Sigmoid colon (tissue), 7 donors: ENCODE measurements around the gene ANKMY1. TPM values are rescaled to one million over a fixed set of nuclear protein-coding genes. Genes with fewer than 3 reads are reported as not detected.

Experiments
- DNase-seq: peaks from one replicate; pipeline ENCODE4 v3.0.0-alpha.2; 2019
- H3K27ac ChIP-seq, 4 donors: fragments of 200-600 bp; sonication (generic); one replicate each; pipeline ENCODE4 v1.5.1; 2016 to 2019; ENCODE audit warnings: mild to moderate bottlenecking in 1 of 4
- H3K27me3 ChIP-seq, 3 donors: fragments of 200-600 bp; sonication (generic); one replicate each; pipeline ENCODE4 v1.5.1; 2019; ENCODE audit warnings: mild to moderate bottlenecking in 1 of 3
- H3K36me3 ChIP-seq, 4 donors: fragments of 200-600 bp; sonication (generic); one replicate each; pipeline ENCODE4 v1.5.1; 2016 to 2019
- H3K4me1 ChIP-seq, 4 donors: fragments of 200-600 bp; sonication (generic); one replicate each; pipeline ENCODE4 v1.5.1; 2017 to 2019
- H3K4me3 ChIP-seq, 4 donors: fragments of 200-600 bp; sonication (generic); one replicate each; pipeline ENCODE4 v1.5.1; 2017 to 2019; ENCODE audit warnings: mild to moderate bottlenecking in 2 of 4, moderate library complexity in 1 of 4
- H3K9me3 ChIP-seq, 4 donors: fragments of 200-600 bp in 3 of 4; sonication (generic) in 3 of 4; one replicate each; pipeline versions ENCODE4 v1.5.1 to v1.6.1; 2013 to 2019
- CTCF ChIP-seq, 4 experiments: fragments of 450-650 bp in 3 of 4; fragments of 200-600 bp in 1 of 4; IDR thresholded peaks; one replicate each; pipeline ENCODE4 v1.5.1; 2016 to 2019; ENCODE audit warnings: antibody characterized with exemption in 4 of 4, mild to moderate bottlenecking in 3 of 4, moderate library complexity in 2 of 4
- EP300 ChIP-seq, 4 donors: sonication (generic); formaldehyde crosslinking; IDR thresholded peaks; one replicate each; pipeline ENCODE4 v1.6.1; 2017; ENCODE audit warnings: antibody characterized with exemption in 4 of 4
- POLR2A ChIP-seq, 2 donors: fragments of 450-650 bp; IDR thresholded peaks; one replicate each; pipeline ENCODE4 v1.6.1; 2016; ENCODE audit warnings: antibody characterized with exemption in 2 of 2, mild to moderate bottlenecking in 2 of 2, moderate library complexity in 2 of 2
- POLR2AphosphoS5 ChIP-seq, 4 donors: sonication (generic); formaldehyde crosslinking; IDR thresholded peaks; one replicate each; pipeline ENCODE4 v1.6.1; 2017; ENCODE audit warnings: antibody characterized with exemption in 4 of 4
- WGBS, 2 donors: extraction: QIAGEN DNeasy Blood & Tissue Kit; methylation state at CpG; one replicate each; pipeline ENCODE4 v1.1.7; 2013; 5-methylcytosine and 5-hydroxymethylcytosine counted together
- intact Hi-C: fragments of 100-400 bp; cut with DNase I; formaldehyde crosslinking; loops from one replicate; pipeline ENCODE4 v1.15.1; 2023
- polyA plus RNA-seq, 3 donors: library from polyadenylated mRNA; stranded (reverse); fragments of 200-250 nt; gene quantifications; one replicate each; pipeline ENCODE4 v1.2.3, GENCODE V29; 2013
- total RNA-seq, 4 donors: library from RNA; depleted of rRNA; stranded (reverse); fragments of >200 nt; gene quantifications; one replicate each; pipeline ENCODE4 v1.1.0, GENCODE V29; 2016
- donor health status: healthy with polysubstance abuse.
- donor health status: Bipolar disorder and iron deficiency.
- donor health status: healthy.

Gene ANKMY1
- total and polyA plus RNA-seq, 7 donors, result 3.6 to 14.0 (median 8.9) TPM

DNA sequence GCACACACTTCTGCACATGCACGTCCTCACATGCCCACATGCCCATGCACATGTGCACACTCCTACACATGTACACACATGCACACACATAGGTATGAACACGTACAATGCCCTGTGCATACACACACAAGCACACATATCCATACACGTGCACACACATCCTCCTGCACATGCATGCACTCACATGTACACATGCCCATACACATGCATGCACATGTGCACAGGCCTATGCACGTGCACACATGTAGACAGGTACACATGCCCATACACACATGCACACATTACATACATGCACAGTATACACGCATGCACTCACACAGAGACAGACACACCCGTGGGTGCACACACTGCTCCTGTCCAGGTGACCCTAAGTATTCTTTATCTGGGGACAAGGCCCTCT, 88.0 kb downstream of the ANKMY1 start:
- 94% methylated on average over 6 of the region's 6 CpGs for WGBS, 2 donors
- Histone ChIP-seq H3K9me3 (no peaks in the 10 kb centered on the region), H3K4me3 (no peak overlapping the region), H3K36me3 (peaks cover 0 to 16% (median 7%) of the 10 kb centered on the region in 4 donors), H3K4me1 (no peaks in the 10 kb centered on the region), H3K27ac (no peak overlapping the region), H3K27me3 (no peaks in the 10 kb centered on the region)
- DNase-seq, result no peak
- intact Hi-C loops, result no loop called here
- TF ChIP-seq EP300 (IDR thresholded peaks at IDR 0.05) (no peak), POLR2A (IDR thresholded peaks at IDR 0.05) (no peak), POLR2AphosphoS5 (IDR thresholded peaks at IDR 0.05) (peak in 1 of 4 donors; percentile 29)

DNA sequence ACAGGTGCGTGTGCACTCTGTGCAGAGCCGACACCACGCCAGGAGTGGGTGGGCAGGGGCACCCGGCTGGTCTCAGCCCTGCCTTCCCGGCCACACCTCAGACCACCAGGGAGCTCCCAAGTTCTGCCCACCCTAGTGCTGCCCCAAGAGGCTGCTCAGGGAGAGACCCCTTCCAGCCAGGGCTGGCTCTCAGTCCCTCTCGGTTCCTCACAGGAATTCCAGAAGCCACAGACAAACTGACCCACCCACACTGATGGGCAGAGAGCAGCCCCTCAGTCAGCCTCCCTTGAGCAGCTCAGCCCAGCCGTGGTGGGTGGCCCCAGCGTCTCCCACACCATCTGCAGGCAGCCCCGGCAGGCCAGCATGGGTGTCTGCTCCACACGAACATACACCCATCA, 88.5 kb downstream of the ANKMY1 start:
- peak; percentile 55 for DNase-seq
- H3K4me1 ChIP-seq, result no peaks in the 10 kb centered on the region
- H3K9me3 ChIP-seq, result no peaks in the 10 kb centered on the region
- H3K36me3 ChIP-seq, result peaks cover 0 to 20% (median 9%) of the 10 kb centered on the region in 4 donors
- 72 to 75% methylated on average over 10 of the region's 10 CpGs for WGBS, 2 donors
- H3K27ac ChIP-seq, result no peak overlapping the region
- TF ChIP-seq CTCF (IDR thresholded peaks at IDR 0.05), result no peak
- no peak for TF ChIP-seq EP300 (IDR thresholded peaks at IDR 0.05)
- TF ChIP-seq POLR2AphosphoS5 (IDR thresholded peaks at IDR 0.05), result no peak
- TF ChIP-seq POLR2A (IDR thresholded peaks at IDR 0.05), result no peak
- intact Hi-C loops, result no loop called here
- H3K4me3 ChIP-seq, result no peak overlapping the region
- no peaks in the 10 kb centered on the region for H3K27me3 ChIP-seq

- Histone ChIP-seq H3K4me3 (no peak overlapping the region), H3K36me3 (peaks cover 0 to 27% (median 12%) of the 10 kb centered on the region in 4 donors), H3K27ac (no peak overlapping the region), H3K9me3 (no peaks in the 10 kb centered on the region), H3K27me3 (no peaks in the 10 kb centered on the region), H3K4me1 (no peaks in the 10 kb centered on the region)
- intact Hi-C loops, result no loop called here
- 83 to 87% methylated on average over 20 of the region's 20 CpGs for WGBS, 2 donors
- DNase-seq, result peak; percentile 57
- TF ChIP-seq POLR2A (IDR thresholded peaks at IDR 0.05) (no peak), CTCF (IDR thresholded peaks at IDR 0.05) (no peak), POLR2AphosphoS5 (IDR thresholded peaks at IDR 0.05) (no peak), EP300 (IDR thresholded peaks at IDR 0.05) (no peak)
Measured at GRCh38 chr2:240468303-240469238, 89.2 kb downstream of the ANKMY1 start.

DNA sequence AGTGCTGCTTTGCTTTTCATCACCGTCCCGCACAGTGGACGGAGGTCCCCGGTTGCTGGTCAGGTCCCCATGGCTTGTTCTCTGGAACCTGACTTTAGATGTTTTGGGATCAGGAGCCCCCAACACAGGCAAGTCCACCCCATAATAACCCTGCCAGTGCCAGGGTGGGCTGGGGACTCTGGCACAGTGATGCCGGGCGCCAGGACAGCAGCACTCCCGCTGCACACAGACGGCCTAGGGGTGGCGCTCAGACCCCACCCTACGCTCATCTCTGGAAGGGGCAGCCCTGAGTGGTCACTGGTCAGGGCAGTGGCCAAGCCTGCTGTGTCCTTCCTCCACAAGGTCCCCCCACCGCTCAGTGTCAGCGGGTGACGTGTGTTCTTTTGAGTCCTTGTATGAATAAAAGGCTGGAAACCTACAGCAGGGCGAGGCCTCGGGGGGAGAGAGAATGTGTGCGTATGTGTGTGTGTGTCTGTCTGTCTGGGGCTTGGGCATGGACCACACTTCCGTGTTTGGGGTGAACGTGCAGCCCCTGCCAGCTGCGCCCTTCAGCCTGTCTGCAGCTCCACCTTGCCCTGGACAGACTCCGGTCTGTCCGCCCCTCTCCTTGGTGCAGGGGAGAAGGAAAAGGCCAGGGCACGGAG, 90.0 kb downstream of the ANKMY1 start:
- intact Hi-C loops, result no loop called here
- Histone ChIP-seq H3K9me3 (no peaks in the 10 kb centered on the region), H3K36me3 (peaks cover 0 to 35% (median 12%) of the 10 kb centered on the region in 4 donors), H3K4me1 (no peaks in the 10 kb centered on the region), H3K27ac (no peak overlapping the region), H3K4me3 (no peak overlapping the region), H3K27me3 (no peaks in the 10 kb centered on the region)
- WGBS, 2 donors, result 85 to 87% methylated on average over 22 of the region's 22 CpGs
- TF ChIP-seq POLR2A (IDR thresholded peaks at IDR 0.05) (no peak), EP300 (IDR thresholded peaks at IDR 0.05) (no peak), POLR2AphosphoS5 (IDR thresholded peaks at IDR 0.05) (no peak), CTCF (IDR thresholded peaks at IDR 0.05) (no peak)
- DNase-seq, result peak; percentile 58

GRCh38 chr2:240467149-240467642, 90.6 kb downstream of the ANKMY1 start:
- Histone ChIP-seq H3K27ac (no peak overlapping the region), H3K9me3 (no peaks in the 10 kb centered on the region), H3K36me3 (peaks cover 0 to 41% (median 12%) of the 10 kb centered on the region in 4 donors), H3K4me3 (no peak overlapping the region), H3K4me1 (no peaks in the 10 kb centered on the region), H3K27me3 (no peaks in the 10 kb centered on the region)
- intact Hi-C loops, result no loop called here
- peak; percentile 62 for DNase-seq
- TF ChIP-seq POLR2AphosphoS5 (IDR thresholded peaks at IDR 0.05) (no peak), CTCF (IDR thresholded peaks at IDR 0.05) (no peak), POLR2A (IDR thresholded peaks at IDR 0.05) (no peak), EP300 (IDR thresholded peaks at IDR 0.05) (no peak)
- WGBS, 2 donors, result 78 to 82% methylated on average over 12 of the region's 12 CpGs
